ENCODE data around the gene NUAK2. TPM values are rescaled to one million over a fixed set of nuclear protein-coding genes. Genes with fewer than 3 reads are reported as not detected.

Gene NUAK2
- polyA plus RNA-seq, 1 donor from 2014 or later = 1.4 TPM

GRCh38 chr1:205259324-205259832 lies 62.2 kb downstream of the NUAK2 start:
- Histone ChIP-seq H3K79me2 (replicated peaks; ENCODE audit: insufficient read depth, low read length) (no peaks in the 10 kb centered on the region), H3K36me3 (ENCODE audit: insufficient read depth, low read length) (no peaks in the 10 kb centered on the region), H3K9me2 (ENCODE audit: insufficient read depth, low read length) (no peaks in the 10 kb centered on the region), H2AFZ (ENCODE audit: low read depth, low read length) (no peak overlapping the region), H3K4me3 (ENCODE audit: low read length) (no peak overlapping the region), H3F3A (ENCODE audit: insufficient read depth, low read length, poor library complexity, severe bottlenecking) (no peaks in the 10 kb centered on the region), H3K27me3 (ENCODE audit: insufficient read depth, low read depth, low read length) (no peaks in the 10 kb centered on the region), H3K9me3 (ENCODE audit: low read length) (no peaks in the 10 kb centered on the region), H3K27ac (ENCODE audit: low read length) (no peak overlapping the region), H3K4me2 (ENCODE audit: low read length) (no peak overlapping the region), H4K20me1 (ENCODE audit: insufficient read depth) (no peaks in the 10 kb centered on the region), H3K9ac (ENCODE audit: low read length) (no peak overlapping the region)
- TF ChIP-seq SMC3 (conservative IDR thresholded peaks at IDR 0.05; ENCODE audit: poor library complexity) = no peak
- TF ChIP-seq EP300 (conservative IDR thresholded peaks at IDR 0.05; ENCODE audit: poor library complexity, severe bottlenecking) = no peak
- TF ChIP-seq EZH2 (IDR thresholded peaks at IDR 0.05; ENCODE audit: borderline replicate concordance, insufficient read depth, low read length, poor library complexity, severe bottlenecking) = no peak
- TF ChIP-seq REST (IDR thresholded peaks at IDR 0.05; ENCODE audit: borderline replicate concordance) = no peak

GRCh38 chr1:205258719-205259118 lies 62.8 kb downstream of the NUAK2 start:
- Histone ChIP-seq H2AFZ (ENCODE audit: low read depth, low read length) (no peak overlapping the region), H3K9ac (ENCODE audit: low read length) (no peak overlapping the region)

More at GRCh38 chr1:205258719-205259118, 62.8 kb downstream of the NUAK2 start:
- TF ChIP-seq REST (IDR thresholded peaks at IDR 0.05; ENCODE audit: borderline replicate concordance) (no peak), RAD21 (conservative IDR thresholded peaks at IDR 0.05) (no peak), TAF1 (IDR thresholded peaks at IDR 0.05; ENCODE audit: low read depth) (no peak), EP300 (conservative IDR thresholded peaks at IDR 0.05; ENCODE audit: poor library complexity, severe bottlenecking) (no peak), EZH2 (IDR thresholded peaks at IDR 0.05; ENCODE audit: borderline replicate concordance, insufficient read depth, low read length, poor library complexity, severe bottlenecking) (no peak), CTCF (IDR thresholded peaks at IDR 0.05; ENCODE audit: poor library complexity, severe bottlenecking) (no peak), MXI1 (conservative IDR thresholded peaks at IDR 0.05; ENCODE audit: poor library complexity, severe bottlenecking) (no peak), SMC3 (conservative IDR thresholded peaks at IDR 0.05; ENCODE audit: poor library complexity) (no peak), POLR2AphosphoS5 (IDR thresholded peaks at IDR 0.05) (no peak)
- no peaks in the 10 kb centered on the region for H3K9me3 ChIP-seq (ENCODE audit: low read length)
- H3F3A ChIP-seq (ENCODE audit: insufficient read depth, low read length, poor library complexity, severe bottlenecking) = no peaks in the 10 kb centered on the region
- H3K27ac ChIP-seq (ENCODE audit: low read length) = no peak overlapping the region
- H3K27me3 ChIP-seq (ENCODE audit: insufficient read depth, low read depth, low read length) = no peaks in the 10 kb centered on the region
- no peaks in the 10 kb centered on the region for H3K79me2 ChIP-seq (replicated peaks; ENCODE audit: insufficient read depth, low read length)
- no peak overlapping the region for H3K4me3 ChIP-seq (ENCODE audit: low read length)
- H3K9me2 ChIP-seq (ENCODE audit: insufficient read depth, low read length) = no peaks in the 10 kb centered on the region
- H3K4me2 ChIP-seq (ENCODE audit: low read length) = no peak overlapping the region
- no peaks in the 10 kb centered on the region for H4K20me1 ChIP-seq (ENCODE audit: insufficient read depth)
- no peaks in the 10 kb centered on the region for H3K36me3 ChIP-seq (ENCODE audit: insufficient read depth, low read length)
